HEK293 (cell line): Measurements from ENCODE around the gene KHDC1L.
"Not testable (repeated sequence)": the region's sequence is repeated elsewhere in the genome, so short reads cannot be mapped to it uniquely, and the experiment has no call there.

ENCODE experiments used
- CTCF ChIA-PET: fragments of 350-600 bp; formaldehyde crosslinking; extraction: SDS; loops from one replicate; lab custom pipeline; 2021; ENCODE audit warnings: antibody characterized with exemption; lab: Yijun Ruan, JAX
- POLR2A ChIA-PET: fragments of 300-600 bp; formaldehyde crosslinking; extraction: SDS; loops from one replicate; lab custom pipeline; 2020; ENCODE audit warnings: antibody characterized with exemption, inconsistent platforms; lab: Yijun Ruan, JAX
- H3K27ac ChIP-seq: fragments of 200-500 bp; sonication (Bioruptor generic); 2 replicates; pipeline ENCODE4 v1.5.1; 2014; ENCODE audit warnings: low read depth, low read length, control low read depth, inconsistent platforms; ENCODE audit errors: extremely low read depth
- H3K36me3 ChIP-seq, 2 experiments: fragments of 200-500 bp in 1 of 2; sonication (Bioruptor generic) in 1 of 2; 1 replicate in 1 of 2; 2 replicates in 1 of 2; pipeline ENCODE4 v1.5.1; 2014 to 2017; ENCODE audit warnings: inconsistent platforms in 2 of 2, low read length in 2 of 2; ENCODE audit not compliant: control insufficient read depth in 2 of 2, insufficient read depth in 1 of 2
- H3K4me1 ChIP-seq: fragments of 200-500 bp; sonication (Bioruptor generic); 2 replicates; pipeline ENCODE4 v1.5.1; 2014; ENCODE audit warnings: mild to moderate bottlenecking, low read length, inconsistent platforms; ENCODE audit not compliant: control insufficient read depth, insufficient read depth
- H3K4me3 ChIP-seq: 2 replicates; pipeline ENCODE4 v1.5.1; 2011; ENCODE audit warnings: low read depth, mild to moderate bottlenecking, control low read depth, low read length, moderate library complexity
- H3K9me3 ChIP-seq: fragments of 200-500 bp; sonication (Bioruptor generic); 2 replicates; pipeline ENCODE4 v1.5.1; 2014; ENCODE audit warnings: low read depth, low read length, inconsistent platforms; ENCODE audit not compliant: control insufficient read depth, insufficient read depth
- KLF8 ChIP-seq: fragments of 450-650 bp; formaldehyde crosslinking; IDR thresholded peaks from 2 replicates; pipeline ENCODE4 v1.5.1; 2016; ENCODE audit warnings: missing biosample characterization, missing genetic modification characterization
- MYNN ChIP-seq: fragments of 450-650 bp; formaldehyde crosslinking; IDR thresholded peaks from 2 replicates; pipeline ENCODE4 v1.5.1; 2016; ENCODE audit warnings: missing biosample characterization, missing genetic modification characterization, borderline replicate concordance
- OSR2 ChIP-seq: fragments of 450-650 bp; formaldehyde crosslinking; IDR thresholded peaks from 2 replicates; pipeline ENCODE4 v1.5.1; 2016; ENCODE audit warnings: missing biosample characterization, missing genetic modification characterization
- SCRT1 ChIP-seq: fragments of 450-650 bp; formaldehyde crosslinking; IDR thresholded peaks from 2 replicates; pipeline ENCODE4 v1.5.1; 2016; ENCODE audit warnings: missing biosample characterization, missing genetic modification characterization, borderline replicate concordance
- SCRT2 ChIP-seq: fragments of 450-650 bp; formaldehyde crosslinking; IDR thresholded peaks from 2 replicates; pipeline ENCODE4 v1.5.1; 2016; ENCODE audit warnings: missing biosample characterization, missing genetic modification characterization
- SP2 ChIP-seq: fragments of 450-650 bp; formaldehyde crosslinking; IDR thresholded peaks from 2 replicates; pipeline ENCODE4 v1.5.1; 2016; ENCODE audit warnings: missing biosample characterization, missing genetic modification characterization
- TCF7L2 ChIP-seq: IDR thresholded peaks from 2 replicates; pipeline ENCODE4 v1.6.1; 2011; ENCODE audit warnings: low read depth, mild to moderate bottlenecking, inconsistent platforms, low read length, moderate library complexity, borderline replicate concordance
- YY2 ChIP-seq: fragments of 450-650 bp; formaldehyde crosslinking; IDR thresholded peaks from 2 replicates; pipeline ENCODE4 v1.5.1; 2016; ENCODE audit warnings: missing biosample characterization, missing genetic modification characterization
- ZBTB1 ChIP-seq: fragments of 450-650 bp; formaldehyde crosslinking; IDR thresholded peaks from 2 replicates; pipeline ENCODE4 v1.5.1; 2016; ENCODE audit warnings: missing biosample characterization, missing genetic modification characterization
- ZNF146 ChIP-seq: fragments of 450-650 bp; formaldehyde crosslinking; IDR thresholded peaks from 2 replicates; pipeline ENCODE4 v1.5.1; 2016; ENCODE audit warnings: missing biosample characterization, missing genetic modification characterization
- ZNF221 ChIP-seq: fragments of 450-650 bp; formaldehyde crosslinking; IDR thresholded peaks from 2 replicates; pipeline ENCODE4 v1.5.1; 2017; ENCODE audit warnings: missing biosample characterization, missing genetic modification characterization, borderline replicate concordance
- ZNF248 ChIP-seq: fragments of 450-650 bp; formaldehyde crosslinking; IDR thresholded peaks from 2 replicates; pipeline ENCODE4 v1.5.1; 2017; ENCODE audit warnings: missing biosample characterization, missing genetic modification characterization
- ZNF501 ChIP-seq: fragments of 450-650 bp; formaldehyde crosslinking; IDR thresholded peaks from 2 replicates; pipeline ENCODE4 v1.5.1; 2016; ENCODE audit warnings: missing biosample characterization, missing genetic modification characterization
- ZNF571 ChIP-seq: fragments of 450-650 bp; formaldehyde crosslinking; IDR thresholded peaks from 2 replicates; pipeline ENCODE4 v1.5.0; 2017; ENCODE audit warnings: missing biosample characterization, missing genetic modification characterization
- ZNF621 ChIP-seq: fragments of 450-650 bp; formaldehyde crosslinking; IDR thresholded peaks from 2 replicates; pipeline ENCODE4 v1.5.1; 2017; ENCODE audit warnings: missing biosample characterization, missing genetic modification characterization
- ZSCAN16 ChIP-seq: fragments of 450-650 bp; formaldehyde crosslinking; IDR thresholded peaks from 2 replicates; pipeline ENCODE4 v1.5.1; 2016; ENCODE audit warnings: missing biosample characterization, missing genetic modification characterization
- ZSCAN30 ChIP-seq: fragments of 450-650 bp; IDR thresholded peaks from 2 replicates; pipeline ENCODE4 v1.5.1; 2018; ENCODE audit warnings: missing biosample characterization, mild to moderate bottlenecking, missing genetic modification characterization, moderate library complexity
- TF ChIP-seq, protein P1 (sequence below): fragments of 450-650 bp; formaldehyde crosslinking; IDR thresholded peaks from 2 replicates; pipeline ENCODE4 v1.5.1; 2016; ENCODE audit warnings: missing biosample characterization, missing genetic modification characterization
- TF ChIP-seq, protein P2 (sequence below): fragments of 450-650 bp; formaldehyde crosslinking; IDR thresholded peaks from 2 replicates; pipeline ENCODE4 v1.5.1; 2016; ENCODE audit warnings: missing biosample characterization, missing genetic modification characterization
- TF ChIP-seq, protein P3 (sequence below): fragments of 450-650 bp; formaldehyde crosslinking; conservative IDR thresholded peaks from 2 replicates; pipeline ENCODE4 v1.5.1; 2016; ENCODE audit warnings: low read depth, missing biosample characterization, missing genetic modification characterization
- TF ChIP-seq, protein P4 (sequence below): fragments of 450-650 bp; formaldehyde crosslinking; IDR thresholded peaks from 2 replicates; pipeline ENCODE4 v1.5.1; 2016; ENCODE audit warnings: missing biosample characterization, missing genetic modification characterization
- TF ChIP-seq, protein P5 (sequence below): fragments of 450-650 bp; IDR thresholded peaks from 2 replicates; pipeline ENCODE4 v1.5.1; 2018; ENCODE audit warnings: missing biosample characterization, missing genetic modification characterization

Gene KHDC1L

DNA sequence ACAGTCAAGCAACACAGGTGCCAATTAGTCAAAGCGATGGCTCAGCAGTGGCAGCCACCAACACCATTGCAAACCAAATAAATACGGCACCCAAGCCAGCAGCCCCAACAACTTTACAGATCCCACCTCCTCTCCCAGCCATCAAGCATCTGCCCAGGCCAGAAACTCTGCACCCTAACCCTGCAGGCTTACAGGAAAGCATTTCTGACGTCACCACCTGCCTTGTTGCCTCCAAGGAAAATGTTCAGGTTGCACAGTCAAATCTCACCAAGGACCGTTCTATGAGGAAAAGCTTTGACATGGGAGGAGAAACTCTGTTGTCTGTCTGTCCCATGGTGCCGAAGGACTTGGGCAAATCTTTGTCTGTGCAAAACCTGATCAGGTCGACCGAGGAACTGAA, 30.6 kb downstream of the KHDC1L start:
- peaks cover 0 to 6% of the 10 kb centered on the region in 2 experiments; a peak in 1 of 3 replicates for H3K36me3 ChIP-seq
- H3K4me3 ChIP-seq = no peak overlapping the region
- no peaks in the 10 kb centered on the region for H3K4me1 ChIP-seq
- H3K9me3 ChIP-seq = no peaks in the 10 kb centered on the region
- TF ChIP-seq ZNF501 (tag by site-specific recombination) = no peak
- TF ChIP-seq ZNF146 (tag by site-specific recombination) = no peak
- TF ChIP-seq ZNF221 (tag by site-specific recombination) = no peak
- TF ChIP-seq, protein P1, sequence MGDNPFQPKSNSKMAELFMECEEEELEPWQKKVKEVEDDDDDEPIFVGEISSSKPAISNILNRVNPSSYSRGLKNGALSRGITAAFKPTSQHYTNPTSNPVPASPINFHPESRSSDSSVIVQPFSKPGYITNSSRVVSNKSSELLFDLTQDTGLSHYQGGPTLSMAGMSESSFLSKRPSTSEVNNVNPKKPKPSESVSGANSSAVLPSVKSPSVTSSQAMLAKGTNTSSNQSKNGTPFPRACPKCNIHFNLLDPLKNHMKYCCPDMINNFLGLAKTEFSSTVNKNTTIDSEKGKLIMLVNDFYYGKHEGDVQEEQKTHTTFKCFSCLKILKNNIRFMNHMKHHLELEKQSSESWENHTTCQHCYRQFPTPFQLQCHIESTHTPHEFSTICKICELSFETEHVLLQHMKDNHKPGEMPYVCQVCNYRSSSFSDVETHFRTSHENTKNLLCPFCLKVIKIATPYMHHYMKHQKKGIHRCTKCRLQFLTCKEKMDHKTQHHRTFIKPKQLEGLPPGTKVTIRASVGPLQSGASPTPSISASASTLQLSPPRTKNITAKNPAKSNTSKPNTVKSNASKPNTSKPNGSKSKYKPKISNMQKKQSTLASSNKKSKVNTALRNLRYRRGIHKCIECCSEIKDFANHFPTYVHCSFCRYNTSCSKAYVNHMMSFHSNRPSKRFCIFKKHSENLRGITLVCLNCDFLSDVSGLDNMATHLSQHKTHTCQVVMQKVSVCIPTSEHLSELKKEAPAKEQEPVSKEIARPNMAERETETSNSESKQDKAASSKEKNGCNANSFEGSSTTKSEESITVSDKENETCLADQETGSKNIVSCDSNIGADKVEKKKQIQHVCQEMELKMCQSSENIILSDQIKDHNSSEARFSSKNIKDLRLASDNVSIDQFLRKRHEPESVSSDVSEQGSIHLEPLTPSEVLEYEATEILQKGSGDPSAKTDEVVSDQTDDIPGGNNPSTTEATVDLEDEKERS (tag by site-specific recombination) = no peak
- TF ChIP-seq ZSCAN30 (tag by site-specific recombination) = no peak
- no peak for TF ChIP-seq SCRT1 (tag by site-specific recombination)
- TF ChIP-seq, protein P2, sequence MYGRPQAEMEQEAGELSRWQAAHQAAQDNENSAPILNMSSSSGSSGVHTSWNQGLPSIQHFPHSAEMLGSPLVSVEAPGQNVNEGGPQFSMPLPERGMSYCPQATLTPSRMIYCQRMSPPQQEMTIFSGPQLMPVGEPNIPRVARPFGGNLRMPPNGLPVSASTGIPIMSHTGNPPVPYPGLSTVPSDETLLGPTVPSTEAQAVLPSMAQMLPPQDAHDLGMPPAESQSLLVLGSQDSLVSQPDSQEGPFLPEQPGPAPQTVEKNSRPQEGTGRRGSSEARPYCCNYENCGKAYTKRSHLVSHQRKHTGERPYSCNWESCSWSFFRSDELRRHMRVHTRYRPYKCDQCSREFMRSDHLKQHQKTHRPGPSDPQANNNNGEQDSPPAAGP (tag by site-specific recombination) = no peak
- TF ChIP-seq YY2 (tag by site-specific recombination) = no peak
- TF ChIP-seq, protein P3, sequence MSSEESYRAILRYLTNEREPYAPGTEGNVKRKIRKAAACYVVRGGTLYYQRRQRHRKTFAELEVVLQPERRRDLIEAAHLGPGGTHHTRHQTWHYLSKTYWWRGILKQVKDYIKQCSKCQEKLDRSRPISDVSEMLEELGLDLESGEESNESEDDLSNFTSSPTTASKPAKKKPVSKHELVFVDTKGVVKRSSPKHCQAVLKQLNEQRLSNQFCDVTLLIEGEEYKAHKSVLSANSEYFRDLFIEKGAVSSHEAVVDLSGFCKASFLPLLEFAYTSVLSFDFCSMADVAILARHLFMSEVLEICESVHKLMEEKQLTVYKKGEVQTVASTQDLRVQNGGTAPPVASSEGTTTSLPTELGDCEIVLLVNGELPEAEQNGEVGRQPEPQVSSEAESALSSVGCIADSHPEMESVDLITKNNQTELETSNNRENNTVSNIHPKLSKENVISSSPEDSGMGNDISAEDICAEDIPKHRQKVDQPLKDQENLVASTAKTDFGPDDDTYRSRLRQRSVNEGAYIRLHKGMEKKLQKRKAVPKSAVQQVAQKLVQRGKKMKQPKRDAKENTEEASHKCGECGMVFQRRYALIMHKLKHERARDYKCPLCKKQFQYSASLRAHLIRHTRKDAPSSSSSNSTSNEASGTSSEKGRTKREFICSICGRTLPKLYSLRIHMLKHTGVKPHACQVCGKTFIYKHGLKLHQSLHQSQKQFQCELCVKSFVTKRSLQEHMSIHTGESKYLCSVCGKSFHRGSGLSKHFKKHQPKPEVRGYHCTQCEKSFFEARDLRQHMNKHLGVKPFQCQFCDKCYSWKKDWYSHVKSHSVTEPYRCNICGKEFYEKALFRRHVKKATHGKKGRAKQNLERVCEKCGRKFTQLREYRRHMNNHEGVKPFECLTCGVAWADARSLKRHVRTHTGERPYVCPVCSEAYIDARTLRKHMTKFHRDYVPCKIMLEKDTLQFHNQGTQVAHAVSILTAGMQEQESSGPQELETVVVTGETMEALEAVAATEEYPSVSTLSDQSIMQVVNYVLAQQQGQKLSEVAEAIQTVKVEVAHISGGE (tag by site-specific recombination) = no peak
- TF ChIP-seq ZNF571 = no peak
- no peak for TF ChIP-seq TCF7L2
- no peak for TF ChIP-seq ZSCAN16 (tag by site-specific recombination)
- CTCF ChIA-PET = no interaction called here
- POLR2A ChIA-PET = no interaction called here
- no peak overlapping the region for H3K27ac ChIP-seq

DNA sequence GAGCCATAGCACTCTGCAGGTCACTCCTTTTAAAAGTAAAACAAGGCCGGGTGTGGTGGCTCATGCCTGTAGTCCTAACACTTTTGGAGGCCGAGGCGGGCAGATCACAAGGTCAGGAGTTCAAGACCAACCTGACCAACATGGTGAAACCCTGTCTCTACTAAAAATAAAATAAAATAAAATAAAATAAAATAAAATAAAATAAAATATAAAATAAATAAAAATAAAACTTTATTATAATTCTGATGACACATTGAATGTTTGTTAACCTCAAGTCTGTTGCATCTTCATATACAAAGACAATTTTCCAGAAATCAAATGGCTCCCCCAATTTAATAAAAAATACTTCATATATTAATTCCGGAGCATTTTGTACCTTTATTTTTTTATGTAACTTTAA, 32.0 kb downstream of the KHDC1L start:
- H3K27ac ChIP-seq, H3K4me3 ChIP-seq, POLR2A ChIA-PET, CTCF ChIA-PET, H3K9me3 ChIP-seq, H3K4me1 ChIP-seq, H3K36me3 ChIP-seq: not testable (repeated sequence)

DNA sequence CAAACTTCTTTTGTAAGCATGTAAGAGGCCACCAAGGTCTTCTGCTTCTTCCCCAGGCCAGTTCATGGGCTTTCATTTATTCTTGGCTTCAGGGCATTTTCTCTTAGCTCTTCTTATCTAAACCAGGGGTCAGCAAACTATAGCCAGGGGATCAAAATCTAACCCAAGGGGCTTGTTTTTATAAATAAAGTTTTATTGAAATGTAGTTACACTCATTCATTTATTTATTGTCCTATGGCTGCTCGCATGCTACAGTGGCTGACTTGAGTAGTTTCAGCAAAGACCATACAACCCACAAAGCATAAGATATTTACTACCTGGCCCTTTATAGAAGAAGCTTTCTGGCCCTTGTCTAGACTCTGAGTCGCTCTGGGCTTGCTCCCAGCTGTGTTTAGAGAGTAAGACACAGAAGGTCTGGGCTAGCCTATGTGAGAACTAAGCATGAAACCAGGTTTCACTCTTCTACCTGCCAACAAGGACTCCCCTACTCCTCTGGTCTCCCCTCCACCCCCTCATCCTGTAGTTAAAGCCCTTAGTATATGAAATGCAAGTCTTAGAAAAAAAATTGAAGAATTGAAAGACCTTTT, 43.2 kb downstream of the KHDC1L start:
- Histone ChIP-seq H3K36me3 (no peaks in the 10 kb centered on the region), H3K4me1 (peaks cover 3% of the 10 kb centered on the region; the same call in 1 of the 2 replicates), H3K4me3 (no peak overlapping the region), H3K27ac (no peak overlapping the region), H3K9me3 (no peaks in the 10 kb centered on the region)
- ChIA-PET CTCF (interaction anchor here (0.5 to 2.5 kb wide), 19 partner anchors 8 to 1056 kb away, joined by 3 to 11 read pairs (median 4); no protein-coding TSS in a partner anchor), POLR2A (no interaction called here)
- TF ChIP-seq KLF8 (tag by site-specific recombination) (no peak), ZNF621 (tag by site-specific recombination) (no peak), SCRT2 (tag by site-specific recombination) (no peak), ZBTB1 (tag by site-specific recombination) (no peak), SP2 (tag by site-specific recombination) (no peak), OSR2 (tag by site-specific recombination) (no peak), MYNN (no peak), ZNF248 (tag by site-specific recombination) (no peak)
- TF ChIP-seq, protein P4, sequence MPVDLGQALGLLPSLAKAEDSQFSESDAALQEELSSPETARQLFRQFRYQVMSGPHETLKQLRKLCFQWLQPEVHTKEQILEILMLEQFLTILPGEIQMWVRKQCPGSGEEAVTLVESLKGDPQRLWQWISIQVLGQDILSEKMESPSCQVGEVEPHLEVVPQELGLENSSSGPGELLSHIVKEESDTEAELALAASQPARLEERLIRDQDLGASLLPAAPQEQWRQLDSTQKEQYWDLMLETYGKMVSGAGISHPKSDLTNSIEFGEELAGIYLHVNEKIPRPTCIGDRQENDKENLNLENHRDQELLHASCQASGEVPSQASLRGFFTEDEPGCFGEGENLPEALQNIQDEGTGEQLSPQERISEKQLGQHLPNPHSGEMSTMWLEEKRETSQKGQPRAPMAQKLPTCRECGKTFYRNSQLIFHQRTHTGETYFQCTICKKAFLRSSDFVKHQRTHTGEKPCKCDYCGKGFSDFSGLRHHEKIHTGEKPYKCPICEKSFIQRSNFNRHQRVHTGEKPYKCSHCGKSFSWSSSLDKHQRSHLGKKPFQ = no peak
- TF ChIP-seq, protein P5, sequence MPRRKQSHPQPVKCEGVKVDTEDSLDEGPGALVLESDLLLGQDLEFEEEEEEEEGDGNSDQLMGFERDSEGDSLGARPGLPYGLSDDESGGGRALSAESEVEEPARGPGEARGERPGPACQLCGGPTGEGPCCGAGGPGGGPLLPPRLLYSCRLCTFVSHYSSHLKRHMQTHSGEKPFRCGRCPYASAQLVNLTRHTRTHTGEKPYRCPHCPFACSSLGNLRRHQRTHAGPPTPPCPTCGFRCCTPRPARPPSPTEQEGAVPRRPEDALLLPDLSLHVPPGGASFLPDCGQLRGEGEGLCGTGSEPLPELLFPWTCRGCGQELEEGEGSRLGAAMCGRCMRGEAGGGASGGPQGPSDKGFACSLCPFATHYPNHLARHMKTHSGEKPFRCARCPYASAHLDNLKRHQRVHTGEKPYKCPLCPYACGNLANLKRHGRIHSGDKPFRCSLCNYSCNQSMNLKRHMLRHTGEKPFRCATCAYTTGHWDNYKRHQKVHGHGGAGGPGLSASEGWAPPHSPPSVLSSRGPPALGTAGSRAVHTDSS (tag by site-specific recombination) = no peak
